Left lung (tissue), 14 donors: Measurements from ENCODE around the gene NAA10. TPM values are rescaled to one million over a fixed set of nuclear protein-coding genes. Genes with fewer than 3 reads are reported as not detected.

ENCODE experiments used
- ATAC-seq: fragments of 200-7000 bp; cut with Tn5 transposase; one replicate; pipeline ENCODE4 v1.9.1; 2020; ENCODE audit warnings: moderate library complexity
- DNase-seq, 4 donors: peaks; one replicate each; pipeline ENCODE4 v3.0.0-alpha.2; 2013 to 2020
- H3K27ac ChIP-seq, 2 donors: fragments of 200-600 bp; sonication (generic) in 1 of 2; one replicate each; pipeline versions ENCODE4 v1.5.0 to v1.8.0; 2020 to 2021
- H3K27me3 ChIP-seq, 2 donors: fragments of 200-600 bp; sonication (generic) in 1 of 2; one replicate each; pipeline versions ENCODE4 v1.5.0 to v1.8.0; 2020 to 2021
- H3K36me3 ChIP-seq, 2 donors: fragments of 200-600 bp; sonication (generic) in 1 of 2; one replicate each; pipeline versions ENCODE4 v1.5.0 to v1.8.0; 2020 to 2021
- H3K4me1 ChIP-seq, 2 donors: fragments of 200-600 bp; one replicate each; pipeline ENCODE4 v1.8.0; 2021
- H3K4me3 ChIP-seq, 2 donors: fragments of 200-600 bp; sonication (generic) in 1 of 2; one replicate each; pipeline versions ENCODE4 v1.5.0 to v1.8.0; 2020 to 2021; ENCODE audit warnings: mild to moderate bottlenecking in 1 of 2
- H3K9me3 ChIP-seq, 2 donors: fragments of 200-600 bp; sonication (generic) in 1 of 2; one replicate each; pipeline versions ENCODE4 v1.5.0 to v1.8.0; 2020 to 2021
- CTCF ChIP-seq, 2 donors: fragments of 200-600 bp; sonication (generic) in 1 of 2; IDR thresholded peaks; one replicate each; pipeline versions ENCODE4 v1.5.0 to v1.8.0; 2021; ENCODE audit warnings: antibody characterized with exemption in 2 of 2
- intact Hi-C, 2 donors: fragments of 100-400 bp; cut with DNase I; formaldehyde crosslinking; loops; one replicate each; pipeline versions ENCODE4 v1.11.2 to v1.14.2; 2022
- long read RNA-seq, 12 donors: library from polyadenylated mRNA in 2 of 12; unstranded in 2 of 12; transcript quantifications; one replicate each; pipeline ENCODE4 v2.0.0 and lab custom pipeline, GENCODE V29; 2019 to 2026
- polyA plus RNA-seq, 6 donors: library from polyadenylated mRNA; unstranded; fragments of 120-200 nt; gene quantifications; one replicate each; pipeline ENCODE4 v1.2.1, GENCODE V29; 2013; ENCODE audit not compliant: insufficient read length in 6 of 6
- total RNA-seq, 2 donors: library from RNA; stranded (reverse); fragmentation: NEBNext Ultra II Directional; extraction: Animal tissue kit (Norgen Biotek cat#: 25700); gene quantifications; one replicate each; pipeline ENCODE4 v1.2.1, GENCODE V29; 2021
- donor health status: DM: no; HTN: yes; CAD: no.
- donor health status: DM: no; HTN: no; CAD: no.

NAA10 gene
- total RNA-seq (100 to 1,000 TPM in 1 of 2 donors, 10 to 100 TPM in 1; 87.5 to 105 TPM), polyA plus RNA-seq (10 to 100 TPM; 49.0 to 80.7 (median 54.0) TPM)
- long read RNA-seq, donor 1, transcript NAA10-208 (8 exons, 1,772 nt): major isoform, 23 of 46 reads
- long read RNA-seq, donor 1, partial matches to known transcripts: 5 of 46 reads
- long read RNA-seq, donor 1, other reads (novel, unspliced or antisense): 0 of 46 reads
- long read RNA-seq, donor 2, transcript NAA10-208 (8 exons, 1,772 nt): major isoform, 19 of 33 reads
- long read RNA-seq, donor 2, transcript NAA10-214 (2 exons, 1,075 nt): minor isoform, 5 of 33 reads
- long read RNA-seq, donor 2, partial matches to known transcripts: 0 of 33 reads
- long read RNA-seq, donor 2, other reads (novel, unspliced or antisense): 0 of 33 reads
- long read RNA-seq, donor 3, transcript NAA10-208 (8 exons, 1,772 nt): major isoform, 33 of 35 reads
- long read RNA-seq, donor 3, partial matches to known transcripts: 0 of 35 reads
- long read RNA-seq, donor 3, other reads (novel, unspliced or antisense): 0 of 35 reads
- long read RNA-seq, donor 4, transcript NAA10-208 (8 exons, 1,772 nt): major isoform, 96 of 107 reads
- long read RNA-seq, donor 4, partial matches to known transcripts: 0 of 107 reads
- long read RNA-seq, donor 4, other reads (novel, unspliced or antisense): 2 of 107 reads
- long read RNA-seq, donor 5, transcript NAA10-208 (8 exons, 1,772 nt): major isoform, 34 of 48 reads
- long read RNA-seq, donor 5, partial matches to known transcripts: 5 of 48 reads
- long read RNA-seq, donor 5, other reads (novel, unspliced or antisense): 0 of 48 reads
- long read RNA-seq, donor 6, transcript NAA10-208 (8 exons, 1,772 nt): major isoform, 23 of 30 reads
- long read RNA-seq, donor 6, partial matches to known transcripts: 0 of 30 reads
- long read RNA-seq, donor 6, other reads (novel, unspliced or antisense): 0 of 30 reads
- long read RNA-seq, donor 7, transcript NAA10-208 (8 exons, 1,772 nt): major isoform, 8 of 15 reads
- long read RNA-seq, donor 7, partial matches to known transcripts: 0 of 15 reads
- long read RNA-seq, donor 7, other reads (novel, unspliced or antisense): 0 of 15 reads
- long read RNA-seq, donor 8, transcript NAA10-208 (8 exons, 1,772 nt): major isoform, 14 of 29 reads
- long read RNA-seq, donor 8, partial matches to known transcripts: 7 of 29 reads
- long read RNA-seq, donor 8, other reads (novel, unspliced or antisense): 0 of 29 reads
- long read RNA-seq, donor 9: 0 reads
- long read RNA-seq, donor 10, transcript NAA10-208 (8 exons, 1,772 nt): major isoform, 117 of 134 reads
- long read RNA-seq, donor 10, transcript NAA10-201 (7 exons, 837 nt): minor isoform, 5 of 134 reads
- long read RNA-seq, donor 10, partial matches to known transcripts: 1 of 134 reads
- long read RNA-seq, donor 10, other reads (novel, unspliced or antisense): 4 of 134 reads
- long read RNA-seq, donor 11, transcript NAA10-208 (8 exons, 1,772 nt): major isoform, 42 of 59 reads
- long read RNA-seq, donor 11, transcript NAA10-214 (2 exons, 1,075 nt): minor isoform, 6 of 59 reads
- long read RNA-seq, donor 11, partial matches to known transcripts: 5 of 59 reads
- long read RNA-seq, donor 11, other reads (novel, unspliced or antisense): 0 of 59 reads
- long read RNA-seq, donor 12, transcript NAA10-208 (8 exons, 1,772 nt): major isoform, 28 of 32 reads
- long read RNA-seq, donor 12, partial matches to known transcripts: 0 of 32 reads
- long read RNA-seq, donor 12, other reads (novel, unspliced or antisense): 0 of 32 reads

DNA sequence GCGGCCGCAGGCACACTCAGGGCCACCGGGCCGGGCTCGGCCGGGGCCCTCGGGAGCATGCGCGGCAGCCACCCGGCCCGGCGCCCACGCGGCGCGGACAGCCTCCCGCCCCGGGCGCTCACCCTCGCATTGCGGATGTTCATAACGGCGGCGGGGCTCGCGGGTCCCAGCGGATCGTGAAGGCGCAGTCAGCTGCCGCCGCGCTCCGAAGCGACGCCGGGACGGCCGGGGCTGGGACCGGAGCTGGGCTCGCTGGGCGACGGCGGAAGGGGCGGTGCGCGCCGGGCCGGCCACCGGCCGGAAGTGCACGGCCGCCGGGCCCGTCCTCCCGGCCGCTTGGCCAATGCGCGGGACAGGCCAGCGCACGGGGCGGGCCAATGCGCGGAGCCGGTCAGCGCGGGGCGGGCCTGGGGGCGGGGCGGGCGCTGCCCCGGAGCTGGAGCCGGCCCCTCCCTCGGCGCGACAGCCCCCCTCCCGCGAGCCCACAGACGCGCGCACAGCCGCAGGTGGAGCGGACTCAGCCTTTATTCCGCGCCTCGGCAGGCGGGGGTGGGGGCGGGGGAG is at the start of gene NAA10:
Gene NAA10, minus strand, starts transcription at position 276 of the 564 bp plus-strand sequence. Its CDS starts 133 bp downstream, at position 143.
- peak within 1 kb of the TSS; percentile 53 to 65 for H3K4me3 ChIP-seq
- intact Hi-C loops: no loop called here
- DNase-seq: peak; percentile 61 to 89 (median 72)
- ATAC-seq: peak; percentile 97
- peaks cover 0 to 36% of the 10 kb centered on the region in 2 donors for H3K36me3 ChIP-seq
- H3K27me3 ChIP-seq: no peaks in the 10 kb centered on the region
- no peaks in the 10 kb centered on the region for H3K9me3 ChIP-seq
- peaks cover 11 to 23% of the 10 kb centered on the region in 2 donors for H3K4me1 ChIP-seq
- peak within 1 kb of the TSS in 1 of 2 donors; percentile 67 for H3K27ac ChIP-seq
- no peak for TF ChIP-seq CTCF (IDR thresholded peaks at IDR 0.05)

DNA sequence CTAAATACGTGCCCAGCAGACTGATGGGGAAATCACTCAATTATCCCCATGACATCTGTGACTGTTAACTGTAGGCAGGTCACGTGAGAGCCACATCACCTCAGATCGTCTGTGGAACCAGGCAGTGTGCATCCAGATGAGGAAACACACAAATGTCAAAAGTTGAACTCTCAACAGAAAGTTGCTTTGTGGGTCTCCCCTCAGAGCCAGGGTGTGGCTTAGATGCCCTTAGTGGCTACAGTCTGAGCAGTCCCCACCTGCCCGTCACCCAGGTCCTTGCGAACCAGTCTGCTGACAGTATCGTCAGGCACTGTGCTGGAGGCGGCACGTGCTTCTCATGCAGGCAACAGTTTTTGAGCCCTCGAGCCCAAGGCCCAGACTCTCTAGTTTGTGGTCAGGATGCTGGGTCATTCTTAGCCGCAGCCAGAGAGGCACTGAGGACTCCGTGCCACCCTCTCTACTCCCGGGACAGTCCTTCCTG is 48.5 kb upstream of the NAA10 start:
- ATAC-seq: no peak

DNA sequence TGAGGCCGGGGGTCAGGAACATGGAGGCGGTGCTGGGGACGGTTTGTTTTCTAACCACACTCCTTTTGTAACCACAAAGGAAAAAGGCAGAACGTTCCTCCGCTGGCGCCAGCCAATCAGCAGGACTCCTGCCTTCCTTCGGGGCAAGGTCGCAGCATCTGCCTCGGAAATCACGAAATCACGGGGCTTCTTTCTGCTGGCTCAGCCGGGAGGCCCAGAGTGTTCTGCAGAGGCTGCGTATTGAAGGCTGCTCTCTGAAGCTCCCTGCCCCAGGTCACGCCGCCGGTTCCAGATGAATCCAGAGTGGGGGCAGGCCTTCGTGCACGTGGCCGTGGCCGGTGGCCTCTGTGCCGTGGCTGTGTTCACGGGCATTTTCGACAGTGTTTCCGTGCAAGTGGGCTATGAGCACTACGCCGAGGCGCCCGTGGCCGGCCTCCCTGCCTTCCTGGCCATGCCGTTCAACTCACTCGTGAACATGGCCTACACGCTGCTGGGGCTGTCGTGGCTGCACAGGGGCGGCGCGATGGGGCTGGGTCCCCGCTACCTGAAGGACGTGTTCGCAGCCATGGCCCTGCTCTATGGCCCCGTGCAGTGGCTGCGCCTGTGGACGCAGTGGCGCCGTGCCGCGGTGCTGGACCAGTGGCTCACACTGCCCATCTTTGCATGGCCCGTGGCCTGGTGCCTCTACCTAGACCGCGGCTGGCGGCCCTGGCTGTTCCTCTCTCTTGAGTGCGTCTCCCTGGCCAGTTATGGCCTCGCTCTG is 47.1 kb upstream of the NAA10 start:
- no peak for TF ChIP-seq CTCF (IDR thresholded peaks at IDR 0.05)
- H3K9me3 ChIP-seq: no peaks in the 10 kb centered on the region
- peak; percentile 43 for ATAC-seq
- peaks cover 0 to 16% of the 10 kb centered on the region in 2 donors for H3K27me3 ChIP-seq
- DNase-seq: peak in 2 of 4 donors; percentile 73 to 86
- no peak overlapping the region for H3K4me3 ChIP-seq
- H3K27ac ChIP-seq: peak overlapping the region; percentile 33 to 80
- no peaks in the 10 kb centered on the region for H3K36me3 ChIP-seq
- intact Hi-C loops: no loop called here
- H3K4me1 ChIP-seq: peaks cover 4 to 41% of the 10 kb centered on the region in 2 donors

More for the DNA sequence above, 48.5 kb upstream of the NAA10 start:
- H3K27ac ChIP-seq: peak overlapping the region in 1 of 2 donors; percentile 80
- TF ChIP-seq CTCF (IDR thresholded peaks at IDR 0.05): no peak
- H3K27me3 ChIP-seq: peaks cover 0 to 16% of the 10 kb centered on the region in 2 donors
- H3K36me3 ChIP-seq: no peaks in the 10 kb centered on the region
- intact Hi-C loops: no loop called here
- DNase-seq: no peak
- peaks cover 4 to 41% of the 10 kb centered on the region in 2 donors for H3K4me1 ChIP-seq
- no peak overlapping the region for H3K4me3 ChIP-seq
- H3K9me3 ChIP-seq: no peaks in the 10 kb centered on the region
